Nephron (organoid): ENCODE results near the gene CYB561D1.

ENCODE experiments used
- H3K27ac Mint-ChIP-seq, 3 experiments: 2 replicates each; pipeline ENCODE4 v1.8.0; 2020; ENCODE audit warnings: mixed read lengths in 3 of 3, mild to moderate bottlenecking in 2 of 3, moderate library complexity in 1 of 3
- H3K27me3 Mint-ChIP-seq: 2 replicates; pipeline ENCODE4 v1.8.0; 2021; ENCODE audit warnings: low read depth, mild to moderate bottlenecking, moderate library complexity, mixed read lengths
- H3K36me3 Mint-ChIP-seq: 2 replicates; pipeline ENCODE4 v1.8.0; 2020; ENCODE audit warnings: low read depth, mixed read lengths
- H3K4me1 Mint-ChIP-seq: 2 replicates; pipeline ENCODE4 v1.8.0; 2020; ENCODE audit warnings: mixed read lengths
- H3K4me3 Mint-ChIP-seq, 3 experiments: 2 replicates each; pipeline ENCODE4 v1.8.0; 2020; ENCODE audit warnings: mild to moderate bottlenecking in 3 of 3, mixed read lengths in 3 of 3, moderate library complexity in 2 of 3
- H3K9me3 Mint-ChIP-seq: 2 replicates; pipeline ENCODE4 v1.8.0; 2020; ENCODE audit warnings: mixed read lengths
- CTCF ChIP-seq, 3 experiments: fragments of 200-600 bp; sonication (generic); IDR thresholded peaks; one replicate each; pipeline ENCODE4 v1.5.0; 2021; ENCODE audit warnings: antibody characterized with exemption in 3 of 3; ENCODE audit not compliant: unreplicated experiment in 3 of 3

Gene CYB561D1

DNA sequence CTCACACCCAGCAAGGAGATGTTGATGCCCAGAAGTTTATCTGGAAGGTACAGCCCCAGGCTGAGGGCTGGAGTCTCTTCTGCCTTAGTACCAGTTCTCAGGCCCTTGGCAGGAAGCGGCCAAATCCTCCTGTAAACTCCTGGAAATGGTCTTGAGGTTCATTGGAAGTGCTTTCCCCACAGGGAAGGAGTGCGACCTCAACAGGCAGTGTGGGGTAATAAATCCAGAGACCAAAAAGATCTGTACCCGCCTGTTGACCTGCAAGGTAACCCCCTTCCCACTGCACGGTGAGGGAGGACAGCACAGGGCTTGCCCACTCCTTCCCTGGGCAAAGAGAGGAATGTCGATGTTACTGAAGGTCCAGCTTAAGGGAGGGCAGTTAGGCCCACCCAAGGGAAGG lies 5.7 kb upstream of the CYB561D1 start:
- Mint-ChIP-seq H3K27me3 (no peaks in the 10 kb centered on the region), H3K36me3 (peaks cover 27% of the 10 kb centered on the region), H3K9me3 (no peaks in the 10 kb centered on the region), H3K4me3 (no peak overlapping the region), H3K27ac (peak overlapping the region in 1 of 3 experiments; percentile 29), H3K4me1 (peaks cover 41% of the 10 kb centered on the region)
- no peak for TF ChIP-seq CTCF (IDR thresholded peaks at IDR 0.05; ENCODE audit: unreplicated experiment in 3 of 3)

DNA sequence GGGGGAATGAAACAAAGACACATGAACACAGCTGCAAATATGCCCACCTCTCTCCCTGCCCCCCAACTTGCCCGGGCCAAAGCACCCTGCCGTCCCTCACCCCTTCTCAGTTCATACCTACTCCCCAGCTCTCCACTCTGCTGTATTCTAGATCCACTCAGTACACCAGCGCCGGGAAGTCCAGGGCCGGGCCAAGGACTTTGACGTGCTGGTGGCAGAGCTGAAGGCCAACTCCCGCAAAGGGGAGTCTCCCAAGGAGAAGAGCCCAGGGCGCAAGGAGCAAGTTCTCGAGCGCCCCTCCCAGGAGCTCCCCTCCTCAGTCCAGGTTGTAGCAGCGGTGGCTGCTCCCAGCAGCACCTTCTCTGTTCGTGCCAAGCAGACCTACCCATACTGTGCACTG lies 5.2 kb upstream of the CYB561D1 start:
- Mint-ChIP-seq H3K4me3 (no peak overlapping the region), H3K27me3 (no peaks in the 10 kb centered on the region), H3K4me1 (peaks cover 37% of the 10 kb centered on the region), H3K27ac (no peak overlapping the region), H3K9me3 (no peaks in the 10 kb centered on the region), H3K36me3 (peaks cover 27% of the 10 kb centered on the region)
- TF ChIP-seq CTCF (IDR thresholded peaks at IDR 0.05; ENCODE audit: unreplicated experiment in 3 of 3): no peak

DNA sequence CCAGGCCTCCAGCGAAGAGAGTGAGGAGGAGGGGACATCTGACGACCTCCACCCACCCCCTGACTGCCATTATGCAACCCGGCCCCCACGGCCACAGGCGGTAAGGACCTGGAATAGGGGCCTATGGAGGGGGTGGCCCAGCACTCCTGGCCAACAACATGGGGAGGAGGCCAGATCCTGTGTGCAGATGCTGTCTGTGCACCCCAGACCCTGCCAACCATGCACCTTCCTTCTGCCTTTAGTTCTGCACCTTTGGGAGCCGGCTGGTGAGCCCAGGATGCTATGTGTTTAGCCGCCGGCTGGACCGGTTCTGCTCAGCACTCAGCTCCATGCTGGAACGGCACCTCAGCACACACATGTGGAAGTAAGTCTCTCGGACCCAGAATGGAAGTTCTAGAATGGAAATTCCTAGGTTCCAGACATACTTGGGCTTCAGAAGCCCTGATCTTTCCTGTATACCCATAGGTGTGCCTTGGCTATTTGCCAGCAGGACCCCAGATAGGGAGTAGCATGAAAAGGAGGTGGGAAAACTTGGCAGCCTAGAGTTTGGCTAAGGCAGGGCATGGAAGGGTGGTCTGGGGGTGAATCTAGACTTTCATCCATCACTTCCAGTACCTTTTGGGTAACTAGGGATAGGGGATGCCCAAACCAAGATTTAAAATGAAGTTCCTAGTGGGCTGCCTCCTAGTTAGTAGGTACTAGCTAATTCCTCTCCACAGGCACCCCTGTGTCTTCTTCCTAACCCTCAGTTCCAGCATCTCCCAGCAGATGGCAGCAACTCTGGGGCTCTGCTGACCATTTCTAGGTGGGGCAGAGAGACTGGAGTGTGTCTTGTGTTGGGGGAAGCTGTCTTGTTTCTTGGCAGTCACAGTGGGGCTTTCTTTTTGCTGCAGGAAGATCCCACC lies 3.6 kb upstream of the CYB561D1 start:
- Mint-ChIP-seq H3K9me3 (no peaks in the 10 kb centered on the region), H3K27ac (peak overlapping the region in 2 of 3 experiments; percentile 40 to 76), H3K4me3 (peak overlapping the region; percentile 34 to 76 (median 70)), H3K36me3 (peaks cover 29% of the 10 kb centered on the region), H3K4me1 (peaks cover 34% of the 10 kb centered on the region), H3K27me3 (no peaks in the 10 kb centered on the region)
- TF ChIP-seq CTCF (IDR thresholded peaks at IDR 0.05; ENCODE audit: unreplicated experiment in 3 of 3): peak; percentile 74 to 78 (median 74)

DNA sequence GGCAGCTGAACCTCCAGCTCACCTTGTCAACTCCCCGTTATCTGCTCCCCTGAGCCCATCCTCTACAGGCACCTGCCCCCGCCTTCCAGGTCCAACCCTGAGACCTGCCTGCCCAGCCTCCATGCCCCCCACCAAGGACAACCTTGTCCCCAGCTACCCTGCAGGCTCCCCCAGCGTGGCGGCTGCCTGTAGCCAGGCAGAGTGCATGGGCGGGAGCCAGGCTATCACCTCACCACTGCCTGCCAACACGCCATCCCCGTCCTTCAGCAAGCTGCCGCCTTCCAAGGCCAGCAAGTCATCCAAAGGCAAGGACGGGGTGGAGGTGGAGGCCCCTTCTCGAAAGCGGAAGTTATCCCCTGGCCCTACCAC lies 3.0 kb upstream of the CYB561D1 start:
- no peaks in the 10 kb centered on the region for H3K27me3 Mint-ChIP-seq
- peak overlapping the region in 2 of 3 experiments; percentile 40 to 76 for H3K27ac Mint-ChIP-seq
- H3K4me3 Mint-ChIP-seq: peak overlapping the region in 2 of 3 experiments; percentile 70 to 76
- peaks cover 27% of the 10 kb centered on the region for H3K36me3 Mint-ChIP-seq
- no peak for TF ChIP-seq CTCF (IDR thresholded peaks at IDR 0.05; ENCODE audit: unreplicated experiment in 3 of 3)
- peaks cover 37% of the 10 kb centered on the region for H3K4me1 Mint-ChIP-seq
- no peaks in the 10 kb centered on the region for H3K9me3 Mint-ChIP-seq

- Mint-ChIP-seq H3K27me3 (no peaks in the 10 kb centered on the region), H3K4me1 (peaks cover 38% of the 10 kb centered on the region), H3K27ac (no peak overlapping the region), H3K4me3 (no peak overlapping the region), H3K36me3 (peaks cover 26% of the 10 kb centered on the region), H3K9me3 (no peaks in the 10 kb centered on the region)
- TF ChIP-seq CTCF (IDR thresholded peaks at IDR 0.05; ENCODE audit: unreplicated experiment in 3 of 3): no peak
Measured at GRCh38 chr1:109491372-109491771, 2.5 kb upstream of the CYB561D1 start.

- H3K4me3 Mint-ChIP-seq: peak overlapping the region; percentile 92 to 94 (median 92)
Measured at GRCh38 chr1:109492779-109493178, 1.1 kb upstream of the CYB561D1 start.

More at GRCh38 chr1:109492779-109493178, 1.1 kb upstream of the CYB561D1 start:
- Mint-ChIP-seq H3K36me3 (peaks cover 25% of the 10 kb centered on the region), H3K27ac (peak overlapping the region in 1 of 3 experiments; percentile 29), H3K4me1 (peaks cover 45% of the 10 kb centered on the region), H3K9me3 (no peaks in the 10 kb centered on the region), H3K27me3 (no peaks in the 10 kb centered on the region)
- TF ChIP-seq CTCF (IDR thresholded peaks at IDR 0.05; ENCODE audit: unreplicated experiment in 3 of 3): no peak
